ENCODE results near the gene PRKAR1B. TPM values are rescaled to one million over a fixed set of nuclear protein-coding genes. Genes with fewer than 3 reads are reported as not detected.

Gene PRKAR1B
- total RNA-seq, 1 donor from 2014 or later, result 14.2 TPM

DNA sequence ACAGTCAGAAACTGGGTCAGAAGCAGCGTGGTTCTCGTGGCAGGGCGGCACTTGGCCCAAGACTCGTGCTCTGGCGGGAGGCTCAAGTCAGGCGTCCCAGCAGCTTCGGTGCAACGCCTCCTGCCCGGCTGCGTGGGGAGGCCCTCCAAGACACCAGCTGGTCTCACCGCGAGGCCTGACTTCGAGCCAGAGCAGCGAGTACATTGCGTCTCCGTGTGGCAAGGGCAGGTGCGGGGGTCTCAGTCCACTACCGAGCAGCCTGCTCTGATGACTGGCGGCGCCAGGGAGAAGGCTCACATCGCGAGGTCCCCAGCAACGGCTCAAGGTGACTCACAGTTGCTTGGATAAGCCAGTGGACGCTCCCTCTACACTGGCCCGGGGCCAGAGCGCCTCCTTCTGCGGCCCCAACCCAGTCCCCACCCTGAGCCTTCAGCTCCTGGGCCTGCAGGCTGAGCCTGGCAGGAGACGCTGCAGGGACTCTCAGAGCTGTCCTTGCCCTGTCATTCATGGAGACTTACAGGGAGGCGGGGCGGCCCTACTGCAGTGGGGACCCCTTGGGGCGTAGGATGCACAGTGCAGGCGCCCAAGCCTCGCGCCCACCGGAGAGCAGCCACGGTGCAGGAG is 41.9 kb upstream of the PRKAR1B start:
- Histone ChIP-seq H3K27ac (replicated peaks) (peak overlapping the region; percentile 41), H3K36me3 (peaks cover 33% of the 10 kb centered on the region), H3K4me1 (peaks cover 34% of the 10 kb centered on the region), H3K4me3 (peak overlapping the region; percentile 7), H3K9me3 (replicated peaks) (no peaks in the 10 kb centered on the region), H3K27me3 (ENCODE audit: low read depth) (no peaks in the 10 kb centered on the region)
- DNase-seq, result peak; percentile 66
- peak; percentile 25 for TF ChIP-seq CTCF (IDR thresholded peaks at IDR 0.05; ENCODE audit: borderline replicate concordance)
- intact Hi-C loops (cut with micrococcal nuclease), result no loop called here

- intact Hi-C loops (cut with micrococcal nuclease), result no loop called here
- Histone ChIP-seq H3K4me1 (peaks cover 34% of the 10 kb centered on the region), H3K36me3 (peaks cover 34% of the 10 kb centered on the region), H3K4me3 (no peak overlapping the region), H3K27ac (replicated peaks) (peak overlapping the region; percentile 41), H3K27me3 (ENCODE audit: low read depth) (no peaks in the 10 kb centered on the region), H3K9me3 (replicated peaks) (no peaks in the 10 kb centered on the region)
- DNase-seq, result no peak
- no peak for TF ChIP-seq CTCF (IDR thresholded peaks at IDR 0.05; ENCODE audit: borderline replicate concordance)
Observed at GRCh38 chr7:767941-768731, 41.1 kb upstream of the PRKAR1B start.

DNA sequence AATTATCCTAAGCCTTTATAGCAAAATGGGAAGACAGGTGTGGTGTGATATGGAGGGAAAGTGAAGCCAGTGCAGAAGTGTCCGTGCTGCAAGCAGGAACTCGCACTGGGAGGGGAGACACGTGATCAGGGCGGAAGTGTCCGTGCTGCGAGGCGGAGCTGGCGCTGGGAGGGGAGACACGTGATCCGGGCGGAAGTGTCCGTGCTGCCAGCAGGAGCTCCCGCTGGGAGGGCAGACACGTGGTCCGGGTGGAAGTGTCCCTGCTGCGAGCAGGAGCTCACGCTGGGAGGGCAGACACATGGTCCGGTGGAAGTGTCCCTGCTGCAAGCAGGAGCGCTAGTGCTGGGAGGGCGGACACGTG is 40.5 kb upstream of the PRKAR1B start:
- Histone ChIP-seq H3K9me3 (replicated peaks) (no peaks in the 10 kb centered on the region), H3K27me3 (ENCODE audit: low read depth) (no peaks in the 10 kb centered on the region), H3K36me3 (peaks cover 37% of the 10 kb centered on the region), H3K4me3 (no peak overlapping the region), H3K27ac (replicated peaks) (no peak overlapping the region), H3K4me1 (peaks cover 34% of the 10 kb centered on the region)
- DNase-seq, result no peak
- no peak for TF ChIP-seq CTCF (IDR thresholded peaks at IDR 0.05; ENCODE audit: borderline replicate concordance)
- intact Hi-C loops (cut with micrococcal nuclease), result no loop called here

- no peak for TF ChIP-seq CTCF (IDR thresholded peaks at IDR 0.05; ENCODE audit: borderline replicate concordance)
- Histone ChIP-seq H3K9me3 (replicated peaks) (no peaks in the 10 kb centered on the region), H3K4me3 (no peak overlapping the region), H3K4me1 (peaks cover 13% of the 10 kb centered on the region), H3K27me3 (ENCODE audit: low read depth) (no peaks in the 10 kb centered on the region), H3K27ac (replicated peaks) (no peak overlapping the region), H3K36me3 (peaks cover 54% of the 10 kb centered on the region)
- DNase-seq, result no peak
- intact Hi-C loops (cut with micrococcal nuclease), result no loop called here
Observed at GRCh38 chr7:765383-765782, 38.3 kb upstream of the PRKAR1B start.

GRCh38 chr7:763762-764161 is 36.7 kb upstream of the PRKAR1B start:
- intact Hi-C loops (cut with micrococcal nuclease), result no loop called here
- peaks cover 59% of the 10 kb centered on the region for H3K36me3 ChIP-seq
- no peaks in the 10 kb centered on the region for H3K9me3 ChIP-seq (replicated peaks)
- DNase-seq, result no peak
- H3K27me3 ChIP-seq (ENCODE audit: low read depth), result no peaks in the 10 kb centered on the region
- peaks cover under 1% of the 10 kb centered on the region for H3K4me1 ChIP-seq
- H3K4me3 ChIP-seq, result no peak overlapping the region
- H3K27ac ChIP-seq (replicated peaks), result no peak overlapping the region
- TF ChIP-seq CTCF (IDR thresholded peaks at IDR 0.05; ENCODE audit: borderline replicate concordance), result no peak

All from left ventricle myocardium inferior (tissue), 1 donor.